ENCODE measurements around the gene GRK1.
"Not testable (repeated sequence)": the region's sequence is repeated elsewhere in the genome, so short reads cannot be mapped to it uniquely, and the experiment has no call there.

The GRK1 gene

DNA sequence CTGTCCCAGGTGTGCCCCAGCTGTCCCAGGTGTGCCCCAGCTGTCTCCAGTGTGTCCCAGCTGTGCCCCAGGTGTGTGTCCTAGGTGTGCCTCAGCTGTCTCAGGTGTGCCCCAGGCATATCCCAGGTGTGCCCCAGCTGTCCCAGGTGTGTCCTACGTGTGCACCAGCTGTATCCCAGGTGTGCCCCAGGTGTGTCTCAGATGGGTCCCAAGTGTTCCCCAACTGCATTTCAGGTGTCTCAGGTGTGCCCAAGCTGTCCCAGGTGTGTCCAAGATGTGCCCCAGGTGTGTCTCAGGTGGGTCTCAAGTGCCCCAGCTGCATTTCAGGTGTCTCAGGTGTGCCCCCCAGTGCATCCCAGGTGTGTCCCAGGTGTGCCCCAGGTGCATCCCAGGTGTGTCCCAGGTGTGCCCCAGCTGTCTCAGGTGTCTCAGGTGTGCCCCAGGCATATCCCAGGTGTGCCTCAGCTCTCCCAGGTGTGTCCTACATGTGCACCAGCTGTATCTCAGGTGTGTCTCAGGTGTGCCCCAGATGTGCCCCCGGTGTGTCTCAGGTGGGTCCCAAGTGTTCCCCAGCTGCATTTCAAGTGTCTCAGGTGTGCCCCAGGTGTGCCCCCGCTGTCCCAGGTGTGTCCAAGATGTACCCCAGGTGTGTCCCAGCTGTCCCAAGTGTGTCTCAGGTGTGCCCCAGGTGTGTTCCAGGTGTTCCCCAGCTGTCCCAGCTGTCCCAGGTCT lies 1.3 kb upstream of the GRK1 start:
- no peak for DNase-seq (ENCODE audit: low read depth)

DNA sequence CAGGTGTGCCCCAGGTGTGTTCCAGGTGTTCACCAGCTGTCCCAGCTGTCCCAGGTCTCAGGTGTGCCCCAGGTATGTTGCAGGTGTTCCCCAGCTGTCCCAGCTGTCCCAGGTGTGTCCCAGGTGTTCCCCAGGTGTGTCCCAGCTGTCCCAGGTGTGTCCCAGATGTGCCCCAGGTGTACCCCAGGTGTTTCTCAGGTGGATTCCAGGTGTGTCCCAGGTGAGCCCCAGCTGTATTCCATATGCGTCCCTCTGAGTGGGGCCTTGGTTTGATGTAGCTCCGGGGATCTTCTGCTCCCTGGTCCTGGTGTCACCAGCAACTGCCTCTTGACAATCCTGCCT lies 719 bp upstream of the GRK1 start:
- no peak for DNase-seq (ENCODE audit: low read depth)

DNA sequence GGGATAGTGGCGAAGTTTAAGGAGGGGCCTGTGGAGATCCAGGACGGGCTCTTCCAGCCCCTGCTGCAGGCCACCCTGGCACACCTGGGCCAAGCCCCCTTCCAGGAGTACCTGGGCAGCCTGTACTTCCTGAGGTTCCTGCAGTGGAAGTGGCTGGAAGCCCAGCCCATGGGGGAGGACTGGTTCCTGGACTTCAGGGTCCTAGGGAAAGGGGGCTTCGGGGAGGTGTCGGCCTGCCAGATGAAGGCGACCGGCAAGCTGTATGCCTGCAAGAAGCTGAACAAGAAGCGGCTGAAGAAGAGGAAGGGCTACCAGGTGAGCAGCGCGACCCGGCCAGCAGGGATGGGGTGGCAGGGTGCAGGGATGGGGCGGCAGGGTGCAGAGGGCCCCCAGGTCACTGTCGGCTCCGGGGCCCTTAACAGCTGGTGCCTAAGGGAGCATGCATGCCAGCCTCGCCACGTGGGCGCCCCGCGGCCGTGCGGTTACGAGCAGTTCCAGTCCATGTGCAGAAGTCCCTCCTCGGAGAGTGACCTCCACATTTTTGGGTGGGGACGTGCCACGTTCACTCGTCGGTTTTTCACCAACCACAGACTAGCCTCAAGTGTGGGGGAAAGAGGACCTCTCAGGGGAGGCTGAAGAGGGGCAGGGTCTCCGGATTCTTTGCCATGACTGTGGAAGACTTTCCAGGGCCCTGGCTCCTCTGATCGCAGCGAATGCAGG lies 912 bp downstream of the GRK1 start:
- no peak for DNase-seq (ENCODE audit: low read depth)

DNA sequence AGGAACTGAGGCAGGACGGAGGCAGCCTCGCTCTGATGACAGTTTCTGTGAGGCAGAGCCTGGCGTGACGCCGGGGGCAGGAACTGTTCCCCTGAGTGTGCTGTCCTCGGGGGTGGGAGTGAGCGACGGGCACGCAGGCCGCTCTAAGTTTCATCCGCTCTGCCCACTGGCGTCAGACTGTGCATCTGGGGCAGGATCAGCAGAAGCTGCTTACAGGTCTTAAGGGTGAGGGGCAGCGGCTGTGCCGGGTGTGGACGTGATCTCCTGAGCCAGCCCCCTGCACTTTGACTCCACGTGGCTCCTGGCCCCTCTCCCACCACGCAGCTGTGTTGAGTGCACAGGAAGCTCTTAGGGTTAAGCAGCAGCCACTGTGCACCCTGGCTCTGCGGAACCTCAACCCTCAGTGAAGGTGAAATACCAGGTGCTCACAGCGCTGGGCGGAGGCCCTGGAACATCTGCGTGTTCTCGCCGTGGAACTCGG lies 1.5 kb downstream of the GRK1 start:
- no peak for DNase-seq (ENCODE audit: low read depth)

DNA sequence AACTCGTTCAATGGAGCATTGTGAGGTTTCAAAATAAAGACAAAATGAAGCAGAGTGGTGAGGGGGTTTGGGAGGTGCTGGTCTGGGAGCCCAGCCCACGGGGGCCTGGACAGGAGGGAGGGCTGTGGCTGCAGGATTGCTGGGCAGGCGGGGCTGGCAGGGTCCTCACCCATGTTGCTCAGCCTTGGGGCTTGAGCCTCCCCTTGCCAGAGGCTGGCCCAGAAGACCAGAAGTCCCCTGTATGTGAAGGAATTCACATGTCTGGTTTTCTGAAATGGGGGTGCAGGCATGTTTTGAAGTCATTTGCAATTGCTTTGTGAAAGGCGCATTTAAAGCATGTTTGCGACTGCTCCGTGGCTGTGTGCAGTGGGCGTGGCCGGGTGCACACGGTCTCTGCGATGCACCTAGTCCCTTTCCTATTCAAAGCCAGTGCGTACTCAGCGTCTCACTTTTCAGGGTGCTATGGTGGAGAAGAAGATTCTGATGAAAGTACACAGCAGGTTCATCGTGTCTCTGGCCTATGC lies 2.3 kb downstream of the GRK1 start:
- no peak for DNase-seq (ENCODE audit: low read depth)

DNA sequence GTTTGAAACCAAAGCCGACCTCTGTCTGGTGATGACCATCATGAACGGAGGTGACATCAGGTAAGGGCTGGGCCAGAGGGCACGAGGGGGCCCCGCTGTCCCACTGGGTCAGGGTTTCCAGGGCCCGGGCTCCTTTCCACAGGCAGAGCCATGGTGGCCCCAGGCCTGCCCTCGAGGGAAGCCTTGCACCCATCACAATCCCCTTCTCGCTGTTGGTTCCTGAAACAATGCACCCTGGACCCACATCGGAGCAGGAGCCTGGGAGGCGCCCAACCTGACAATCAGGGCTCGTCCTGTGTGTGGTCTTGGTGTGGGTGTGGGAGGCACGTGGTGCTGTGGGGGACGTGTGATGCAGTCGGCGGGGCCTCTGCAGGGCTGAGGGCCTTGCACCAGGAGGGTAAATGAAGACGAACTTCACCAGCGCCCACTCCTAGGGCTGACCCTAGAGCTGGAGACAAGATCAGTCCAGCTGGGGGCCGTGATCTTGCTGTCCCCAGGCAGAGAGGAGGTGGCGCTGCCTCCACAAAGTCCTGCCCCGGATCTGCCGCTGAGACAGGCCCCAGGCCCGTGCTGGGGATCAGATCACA lies 2.8 kb downstream of the GRK1 start:
- DNase-seq (ENCODE audit: low read depth), result no peak

DNA sequence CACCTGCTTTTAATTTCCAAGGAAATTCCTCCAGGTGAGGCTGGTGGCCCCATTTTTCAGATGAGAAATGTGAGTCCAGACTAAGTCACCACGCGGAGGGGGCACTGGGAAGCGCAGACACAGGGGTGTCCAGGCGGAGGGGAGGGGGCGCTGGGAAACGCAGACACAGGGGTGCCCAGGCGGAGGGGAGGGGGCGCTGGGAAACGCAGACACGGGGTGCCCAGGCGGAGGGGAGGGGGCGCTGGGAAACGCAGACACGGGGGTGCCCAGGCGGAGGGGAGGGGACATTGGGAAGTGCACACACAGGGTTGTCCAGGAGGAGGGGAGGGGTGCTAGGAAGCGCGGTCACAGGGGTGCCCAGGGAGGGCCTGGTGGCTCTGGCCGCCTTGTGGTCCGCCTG lies 3.5 kb downstream of the GRK1 start:
- no peak for DNase-seq (ENCODE audit: low read depth)

DNA sequence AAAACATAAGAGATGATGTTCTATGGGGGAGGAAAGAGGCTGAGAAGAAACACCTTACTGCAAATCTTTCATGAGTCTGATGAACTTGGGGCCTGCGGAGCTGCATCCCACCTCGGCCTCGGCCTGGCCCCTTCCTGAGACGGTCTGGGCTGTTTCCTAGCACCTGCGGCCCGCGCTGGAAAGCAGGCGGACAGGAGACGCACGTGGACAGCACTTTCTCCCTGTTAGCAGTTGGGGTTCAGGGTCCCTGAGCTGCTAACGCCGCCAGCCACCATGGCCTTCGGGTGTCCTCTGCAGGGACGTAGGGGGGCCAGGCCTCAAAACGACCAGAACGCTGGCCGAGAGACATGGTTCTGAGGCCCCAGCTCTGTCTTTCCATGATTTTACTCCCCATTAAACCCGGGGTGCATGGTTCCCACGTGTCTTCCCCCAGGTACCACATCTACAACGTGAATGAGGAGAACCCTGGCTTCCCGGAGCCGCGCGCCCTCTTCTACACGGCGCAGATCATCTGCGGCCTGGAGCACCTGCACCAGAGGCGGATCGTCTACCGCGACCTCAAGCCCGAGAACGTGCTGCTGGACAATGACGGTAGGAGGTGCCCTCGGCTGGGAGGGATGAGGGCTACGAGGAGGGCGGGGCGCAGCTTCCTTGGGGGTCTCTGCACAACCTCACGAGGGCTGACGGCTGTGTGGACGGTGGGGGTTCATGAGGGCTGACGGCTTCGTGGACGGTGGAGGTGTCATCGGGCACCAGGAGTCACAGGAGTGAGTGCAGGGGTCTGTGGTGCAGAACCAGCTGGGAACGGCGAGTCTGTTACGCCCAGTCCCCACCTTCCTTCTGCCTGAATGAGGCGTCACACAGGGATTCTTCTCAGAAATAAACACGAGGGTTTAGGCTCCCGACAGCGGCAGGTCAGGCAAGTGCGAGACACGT lies 4.3 kb downstream of the GRK1 start:
- DNase-seq (ENCODE audit: low read depth), result no peak

DNA sequence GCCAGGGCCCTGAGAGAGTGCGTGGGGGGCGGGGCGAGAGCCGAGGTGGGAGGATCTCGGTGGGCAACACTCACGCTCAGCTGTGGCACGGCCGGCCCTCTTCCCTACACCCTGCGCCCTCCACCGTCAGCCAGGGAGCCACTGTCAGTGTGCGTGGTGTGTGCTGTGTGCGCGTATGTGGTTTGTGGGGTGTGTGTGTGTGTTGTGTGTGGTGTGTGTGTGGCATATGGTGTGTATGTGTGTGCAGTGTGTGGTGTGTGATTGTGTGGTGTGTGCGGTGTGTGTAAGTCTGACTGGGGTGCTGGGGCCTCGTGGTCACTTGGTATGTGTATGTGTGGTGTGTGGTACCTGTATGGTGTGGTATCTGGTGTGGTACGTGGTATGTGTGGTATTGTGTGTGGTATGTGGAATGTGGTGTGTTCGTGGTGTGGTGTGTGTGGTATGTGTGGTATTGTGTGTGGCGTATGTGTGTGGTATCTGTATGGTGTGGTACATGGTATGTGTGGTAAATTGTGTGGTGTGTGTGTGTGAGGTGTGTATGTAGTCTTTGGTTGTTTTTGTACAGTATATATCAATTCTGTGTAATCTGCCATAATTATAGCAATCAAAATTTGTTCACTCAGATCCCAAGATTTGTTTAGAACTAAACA lies 5.1 kb downstream of the GRK1 start:
- DNase-seq (ENCODE audit: low read depth), result no peak

DNA sequence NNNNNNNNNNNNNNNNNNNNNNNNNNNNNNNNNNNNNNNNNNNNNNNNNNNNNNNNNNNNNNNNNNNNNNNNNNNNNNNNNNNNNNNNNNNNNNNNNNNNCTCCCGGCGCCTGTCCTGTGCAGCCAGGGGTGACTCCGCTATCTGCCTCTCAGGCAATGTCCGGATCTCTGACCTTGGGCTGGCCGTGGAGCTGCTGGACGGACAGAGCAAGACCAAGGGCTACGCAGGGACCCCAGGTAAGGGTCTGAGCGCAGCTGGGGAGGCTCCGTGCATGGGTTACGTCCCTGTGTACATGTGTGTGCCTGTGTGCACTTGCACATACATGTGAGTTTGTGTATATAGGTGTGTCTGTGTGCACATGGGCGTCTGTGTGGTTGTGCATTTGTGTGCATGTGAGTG lies 55.9 kb downstream of the GRK1 start:
- no peak for DNase-seq (ENCODE audit: low read depth)

DNA sequence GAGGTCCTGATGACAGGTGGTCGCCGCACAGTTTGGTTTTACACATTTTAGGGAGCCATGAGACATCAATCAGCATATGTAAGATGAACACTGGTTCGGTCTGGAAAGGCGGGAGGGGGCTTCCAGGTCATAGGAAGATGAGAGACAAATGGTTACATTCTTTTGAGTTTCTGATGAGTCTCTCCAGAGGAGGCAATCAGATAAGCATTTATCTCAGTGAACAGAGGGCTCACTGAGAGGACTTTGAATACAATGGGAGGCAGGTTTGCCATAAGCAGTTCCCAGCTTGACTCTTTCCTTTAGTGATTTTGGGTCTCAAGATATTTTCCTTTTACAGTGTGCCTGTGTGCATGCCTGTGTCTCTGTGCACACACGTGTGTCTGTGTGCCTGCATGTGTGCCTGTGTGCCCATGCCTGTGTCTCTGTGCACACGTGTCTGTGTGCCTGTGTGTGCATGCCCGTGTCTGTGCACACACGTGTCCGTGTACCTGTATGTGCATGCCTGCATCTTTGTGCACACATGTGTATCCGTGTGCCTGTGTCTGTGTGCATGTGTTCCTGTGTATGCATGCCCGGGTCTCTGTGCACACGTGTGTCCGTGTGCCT lies 56.5 kb downstream of the GRK1 start:
- DNase-seq (ENCODE audit: low read depth), result no peak

DNA sequence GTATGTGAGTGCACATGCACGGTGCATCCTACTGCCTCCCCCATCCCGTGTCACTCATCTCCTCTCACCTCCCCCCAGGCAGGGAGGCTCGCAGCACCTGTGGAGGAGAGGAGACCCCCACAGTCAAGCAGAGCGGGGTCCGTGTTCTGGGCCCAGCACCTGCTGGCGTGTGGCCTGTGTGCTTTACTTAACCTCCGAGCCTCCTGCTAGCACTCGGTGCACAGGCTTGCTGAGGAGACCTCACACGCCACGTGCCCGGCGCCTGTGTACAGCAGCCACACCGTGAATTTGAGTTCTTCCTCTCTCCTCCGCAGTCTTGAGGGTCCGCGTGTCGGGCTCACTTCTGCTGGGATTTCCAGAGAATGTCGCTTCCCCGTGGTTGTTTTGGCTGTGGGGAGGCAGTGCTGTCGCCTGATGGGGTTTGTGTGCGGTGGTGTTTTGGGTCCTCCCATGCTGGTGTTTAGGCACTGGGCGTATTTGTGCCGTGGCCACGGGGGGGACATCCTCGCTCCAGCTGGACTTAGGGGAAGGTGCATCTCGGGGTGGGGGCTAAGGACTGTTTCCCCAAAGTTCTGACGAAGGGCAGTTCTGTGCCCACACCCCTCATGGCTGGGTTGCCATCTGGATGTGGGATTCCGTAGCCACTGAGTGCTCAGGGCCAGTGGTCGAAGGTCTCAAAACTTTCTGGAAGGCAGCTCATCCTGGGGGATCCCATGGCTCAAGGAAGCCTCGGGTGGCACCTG lies 57.2 kb downstream of the GRK1 start:
- no peak for DNase-seq (ENCODE audit: low read depth)

DNA sequence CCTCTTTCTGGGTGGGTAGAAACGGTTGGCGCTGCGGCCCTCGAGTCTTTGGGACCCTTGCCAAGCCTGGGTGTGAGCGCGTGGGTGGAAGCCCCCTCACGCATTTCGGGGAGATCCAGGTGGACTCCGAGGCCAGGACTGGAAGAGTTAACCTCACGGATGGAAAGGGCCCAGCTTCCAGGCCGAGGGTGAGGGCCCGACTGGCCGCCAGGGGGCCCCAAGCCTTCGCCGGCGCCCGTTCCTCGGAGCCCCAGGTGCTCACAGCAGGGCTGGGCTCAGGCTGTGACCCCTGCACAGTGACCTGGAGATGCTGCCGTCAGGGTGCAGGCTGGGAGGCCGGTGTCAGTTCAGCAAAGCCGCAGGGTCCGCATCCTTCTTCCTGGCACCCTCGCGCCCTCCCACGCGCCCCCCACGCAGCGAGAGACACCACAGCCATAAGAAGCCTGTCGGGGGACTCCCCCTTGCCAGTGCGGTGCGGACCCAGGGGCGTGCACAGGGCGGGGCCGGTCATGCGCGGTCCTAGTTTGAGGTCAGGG lies 57.8 kb downstream of the GRK1 start:
- no peak for DNase-seq (ENCODE audit: low read depth)

DNA sequence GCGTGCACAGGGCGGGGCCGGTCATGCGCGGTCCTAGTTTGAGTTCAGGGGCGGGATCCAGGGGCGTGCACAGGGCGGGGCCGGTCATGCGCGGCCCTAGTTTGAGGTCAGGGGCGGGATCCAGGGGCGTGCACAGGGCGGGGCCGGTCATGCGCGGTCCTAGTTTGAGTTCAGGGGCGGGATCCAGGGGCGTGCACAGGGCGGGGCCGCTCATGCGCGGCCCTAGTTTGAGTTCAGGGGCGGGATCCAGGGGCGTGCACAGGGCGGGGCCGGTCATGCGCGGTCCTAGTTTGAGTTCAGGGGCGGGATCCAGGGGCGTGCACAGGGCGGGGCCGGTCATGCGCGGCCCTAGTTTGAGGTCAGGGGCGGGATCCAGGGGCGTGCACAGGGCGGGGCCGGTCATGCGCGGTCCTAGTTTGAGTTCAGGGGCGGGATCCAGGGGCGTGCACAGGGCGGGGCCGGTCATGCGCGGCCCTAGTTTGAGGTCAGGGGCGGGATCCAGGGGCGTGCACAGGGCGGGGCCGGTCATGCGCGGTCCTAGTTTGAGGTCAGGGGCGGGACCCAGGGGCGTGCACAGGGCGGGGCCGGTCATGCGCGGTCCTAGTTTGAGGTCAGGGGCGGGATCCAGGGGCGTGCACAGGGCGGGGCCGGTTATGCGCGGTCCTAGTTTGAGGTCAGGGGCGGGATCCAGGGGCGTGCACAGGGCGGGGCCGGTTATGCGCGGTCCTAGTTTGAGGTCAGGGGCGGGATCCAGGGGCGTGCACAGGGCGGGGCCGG lies 58.5 kb downstream of the GRK1 start:
- DNase-seq (ENCODE audit: low read depth), result not testable (repeated sequence)

DNA sequence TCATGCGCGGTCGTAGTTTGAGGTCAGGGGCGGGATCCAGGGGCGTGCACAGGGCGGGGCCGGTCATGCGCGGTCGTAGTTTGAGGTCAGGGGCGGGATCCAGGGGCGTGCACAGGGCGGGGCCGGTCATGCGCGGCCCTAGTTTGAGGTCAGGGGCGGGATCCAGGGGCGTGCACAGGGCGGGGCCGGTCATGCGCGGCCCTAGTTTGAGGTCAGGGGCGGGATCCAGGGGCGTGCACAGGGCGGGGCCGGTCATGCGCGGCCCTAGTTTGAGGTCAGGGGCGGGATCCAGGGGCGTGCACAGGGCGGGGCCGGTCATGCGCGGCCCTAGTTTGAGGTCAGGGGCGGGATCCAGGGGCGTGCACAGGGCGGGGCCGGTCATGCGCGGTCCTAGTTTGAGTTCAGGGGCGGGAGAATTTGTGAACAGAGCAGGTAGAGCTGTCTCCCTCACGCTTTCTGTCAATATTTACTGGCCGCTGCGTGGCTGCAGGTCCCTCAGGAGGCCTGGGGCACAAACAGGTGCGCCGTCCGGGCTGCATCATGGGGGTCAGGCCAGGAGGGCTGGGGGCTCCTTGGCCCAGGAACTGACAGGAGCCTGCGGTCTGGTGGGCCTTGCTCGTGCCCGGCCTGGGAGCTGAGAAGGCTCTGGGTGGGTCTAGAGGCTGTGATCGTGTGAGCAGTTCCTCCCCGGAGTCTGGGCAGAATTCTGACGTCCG lies 59.2 kb downstream of the GRK1 start:
- DNase-seq (ENCODE audit: low read depth), result not testable (repeated sequence)

DNA sequence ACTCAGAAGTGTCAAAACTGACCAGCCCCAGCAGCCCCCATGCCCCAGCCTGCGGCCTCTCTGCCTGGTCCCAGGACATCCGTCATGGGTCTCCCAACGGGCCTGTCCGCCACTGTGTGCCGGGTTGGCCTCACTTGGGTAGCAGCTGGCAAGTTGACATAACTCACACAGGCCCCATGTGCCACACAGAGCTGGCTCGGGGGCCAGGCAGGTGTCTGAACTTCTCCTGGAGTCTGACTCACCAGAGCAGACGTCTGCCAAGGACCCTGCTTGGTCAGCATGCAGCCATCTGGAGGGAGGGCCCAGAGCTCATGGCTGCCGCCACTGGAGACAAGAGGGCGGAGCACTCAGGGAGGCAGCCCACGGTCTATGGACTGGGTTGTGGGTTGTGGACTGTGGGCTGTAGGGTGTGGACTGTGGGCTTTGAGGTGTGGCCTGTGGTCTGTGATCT lies 60.0 kb downstream of the GRK1 start:
- no peak for DNase-seq (ENCODE audit: low read depth)

DNA sequence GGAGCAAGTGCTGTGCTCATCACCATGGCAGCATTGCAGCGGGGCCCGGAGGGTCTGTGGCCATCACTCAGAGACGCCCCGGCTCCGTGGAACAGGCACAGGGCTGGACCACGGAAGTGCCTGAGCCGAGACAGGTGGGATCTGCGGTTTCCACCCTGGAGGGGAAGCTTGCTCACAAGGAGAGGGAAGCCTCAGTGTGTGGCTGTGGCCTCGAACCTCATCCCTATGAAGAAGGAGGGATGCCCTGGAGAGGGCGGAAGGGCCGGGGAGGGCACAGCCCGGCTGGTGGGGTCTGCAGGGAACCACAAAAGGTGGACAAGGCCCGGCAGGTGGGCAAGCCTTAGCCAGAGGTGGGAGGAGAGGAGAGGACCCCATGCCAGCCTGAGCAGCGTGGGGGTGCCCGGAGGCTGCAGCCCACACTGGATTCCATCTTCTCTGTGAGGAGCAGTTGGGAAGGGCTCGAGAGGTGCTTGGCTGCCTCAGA lies 61.6 kb downstream of the GRK1 start:
- no peak for DNase-seq (ENCODE audit: low read depth)

Measured in stromal cell of bone marrow (primary cell).